HEK293 (cell line): Measurements from ENCODE around the gene CAND2.

Source experiments
- CTCF ChIA-PET: fragments of 350-600 bp; formaldehyde crosslinking; extraction: SDS; loops from one replicate; lab custom pipeline; 2021; ENCODE audit warnings: antibody characterized with exemption; lab: Yijun Ruan, JAX
- POLR2A ChIA-PET: fragments of 300-600 bp; formaldehyde crosslinking; extraction: SDS; loops from one replicate; lab custom pipeline; 2020; ENCODE audit warnings: antibody characterized with exemption, inconsistent platforms; lab: Yijun Ruan, JAX
- H3K27ac ChIP-seq: fragments of 200-500 bp; sonication (Bioruptor generic); 2 replicates; pipeline ENCODE4 v1.5.1; 2014; ENCODE audit warnings: low read depth, low read length, control low read depth, inconsistent platforms; ENCODE audit errors: extremely low read depth
- H3K36me3 ChIP-seq, 2 experiments: fragments of 200-500 bp in 1 of 2; sonication (Bioruptor generic) in 1 of 2; 1 replicate in 1 of 2; 2 replicates in 1 of 2; pipeline ENCODE4 v1.5.1; 2014 to 2017; ENCODE audit warnings: inconsistent platforms in 2 of 2, low read length in 2 of 2; ENCODE audit not compliant: control insufficient read depth in 2 of 2, insufficient read depth in 1 of 2
- H3K4me1 ChIP-seq: fragments of 200-500 bp; sonication (Bioruptor generic); 2 replicates; pipeline ENCODE4 v1.5.1; 2014; ENCODE audit warnings: mild to moderate bottlenecking, low read length, inconsistent platforms; ENCODE audit not compliant: control insufficient read depth, insufficient read depth
- H3K4me3 ChIP-seq: 2 replicates; pipeline ENCODE4 v1.5.1; 2011; ENCODE audit warnings: low read depth, mild to moderate bottlenecking, control low read depth, low read length, moderate library complexity
- H3K9me3 ChIP-seq: fragments of 200-500 bp; sonication (Bioruptor generic); 2 replicates; pipeline ENCODE4 v1.5.1; 2014; ENCODE audit warnings: low read depth, low read length, inconsistent platforms; ENCODE audit not compliant: control insufficient read depth, insufficient read depth
- AEBP2 ChIP-seq: fragments of 450-650 bp; formaldehyde crosslinking; IDR thresholded peaks from 2 replicates; pipeline ENCODE4 v1.5.1; 2016; ENCODE audit warnings: missing biosample characterization, missing genetic modification characterization, borderline replicate concordance
- GFI1B ChIP-seq: fragments of 450-650 bp; formaldehyde crosslinking; IDR thresholded peaks from 2 replicates; pipeline ENCODE4 v1.5.1; 2016; ENCODE audit warnings: missing biosample characterization, missing genetic modification characterization
- IKZF3 ChIP-seq: fragments of 450-650 bp; IDR thresholded peaks from 2 replicates; pipeline ENCODE4 v1.5.0; 2018; ENCODE audit warnings: missing biosample characterization, mild to moderate bottlenecking, missing genetic modification characterization, moderate library complexity
- INSM2 ChIP-seq: fragments of 450-650 bp; formaldehyde crosslinking; IDR thresholded peaks from 2 replicates; pipeline ENCODE4 v1.5.1; 2016; ENCODE audit warnings: missing biosample characterization, missing genetic modification characterization
- KLF1 ChIP-seq: fragments of 450-650 bp; formaldehyde crosslinking; IDR thresholded peaks from 2 replicates; pipeline ENCODE4 v1.5.1; 2016; ENCODE audit warnings: missing biosample characterization, missing genetic modification characterization
- KLF9 ChIP-seq: fragments of 450-650 bp; formaldehyde crosslinking; IDR thresholded peaks from 2 replicates; pipeline ENCODE4 v1.5.1; 2016; ENCODE audit warnings: missing biosample characterization, missing genetic modification characterization, low read depth
- REPIN1 ChIP-seq: fragments of 450-650 bp; formaldehyde crosslinking; IDR thresholded peaks from 2 replicates; pipeline ENCODE4 v1.5.1; 2017; ENCODE audit warnings: missing biosample characterization, missing genetic modification characterization, low read depth
- ZBTB26 ChIP-seq: fragments of 450-650 bp; formaldehyde crosslinking; optimal IDR thresholded peaks from 2 replicates; pipeline ENCODE3; 2016; ENCODE audit warnings: missing biosample characterization, mild to moderate bottlenecking, missing genetic modification characterization
- ZBTB44 ChIP-seq: fragments of 450-650 bp; IDR thresholded peaks from 2 replicates; pipeline ENCODE4 v1.5.1; 2018; ENCODE audit warnings: missing biosample characterization, mild to moderate bottlenecking, missing genetic modification characterization
- ZFP37 ChIP-seq: fragments of 450-650 bp; formaldehyde crosslinking; IDR thresholded peaks from 2 replicates; pipeline ENCODE4 v1.5.1; 2016; ENCODE audit warnings: missing biosample characterization, missing genetic modification characterization
- ZNF140 ChIP-seq: fragments of 450-650 bp; formaldehyde crosslinking; IDR thresholded peaks from 2 replicates; pipeline ENCODE4 v1.5.1; 2016; ENCODE audit warnings: missing biosample characterization, missing genetic modification characterization
- ZNF155 ChIP-seq: fragments of 450-650 bp; formaldehyde crosslinking; IDR thresholded peaks from 2 replicates; pipeline ENCODE4 v1.5.1; 2016; ENCODE audit warnings: missing biosample characterization, missing genetic modification characterization
- ZNF324 ChIP-seq: fragments of 450-650 bp; formaldehyde crosslinking; IDR thresholded peaks from 2 replicates; pipeline ENCODE4 v1.5.1; 2016; ENCODE audit warnings: missing biosample characterization, missing genetic modification characterization
- ZNF404 ChIP-seq: fragments of 450-650 bp; formaldehyde crosslinking; IDR thresholded peaks from 2 replicates; pipeline ENCODE4 v1.5.1; 2017; ENCODE audit warnings: missing biosample characterization, missing genetic modification characterization
- ZNF488 ChIP-seq: fragments of 450-650 bp; formaldehyde crosslinking; IDR thresholded peaks from 2 replicates; pipeline ENCODE4 v1.5.1; 2016; ENCODE audit warnings: missing biosample characterization, missing genetic modification characterization
- ZNF518A ChIP-seq: fragments of 450-650 bp; formaldehyde crosslinking; conservative IDR thresholded peaks from 2 replicates; pipeline ENCODE4 v1.5.1; 2016; ENCODE audit warnings: low read depth, missing biosample characterization, missing genetic modification characterization
- ZNF549 ChIP-seq: fragments of 450-650 bp; IDR thresholded peaks from 2 replicates; pipeline ENCODE4 v1.5.1; 2018; ENCODE audit warnings: missing biosample characterization, missing genetic modification characterization, mild to moderate bottlenecking, inconsistent platforms, moderate library complexity
- ZNF580 ChIP-seq: fragments of 450-650 bp; formaldehyde crosslinking; IDR thresholded peaks from 2 replicates; pipeline ENCODE4 v1.5.1; 2016; ENCODE audit warnings: missing biosample characterization, missing genetic modification characterization
- ZNF785 ChIP-seq: fragments of 450-650 bp; formaldehyde crosslinking; IDR thresholded peaks from 2 replicates; pipeline ENCODE4 v1.5.1; 2016; ENCODE audit warnings: missing biosample characterization, missing genetic modification characterization
- ZXDB ChIP-seq: fragments of 450-650 bp; formaldehyde crosslinking; IDR thresholded peaks from 2 replicates; pipeline ENCODE4 v1.5.1; 2016; ENCODE audit warnings: missing biosample characterization, missing genetic modification characterization

The CAND2 gene

GRCh38 chr3:12840591-12841148 lies 44.2 kb downstream of the CAND2 start:
- peak overlapping the region; percentile 98 for H3K27ac ChIP-seq
- CTCF ChIA-PET: interaction anchor here (0.6 to 3.8 kb wide), 9 partner anchors 7 to 485 kb away, joined by 3 to 19 read pairs (median 6); no protein-coding TSS in a partner anchor
- peaks cover 15 to 54% of the 10 kb centered on the region in 2 experiments for H3K36me3 ChIP-seq

GRCh38 chr3:12841149-12841969 lies 44.9 kb downstream of the CAND2 start, which contains the start of gene RPL32:
Gene RPL32 (minus strand): TSS chr3:12841565. CDS start chr3:12840237, 1,328 bp downstream.
- Histone ChIP-seq H3K36me3 (peaks cover 11 to 47% of the 10 kb centered on the region in 2 experiments), H3K9me3 (no peaks in the 10 kb centered on the region), H3K4me3 (peak within 1 kb of the TSS; percentile 93), H3K4me1 (no peaks in the 10 kb centered on the region), H3K27ac (peak within 1 kb of the TSS; percentile 98)
- ChIA-PET CTCF (interaction anchor here (0.6 to 3.8 kb wide), 22 partner anchors 8 to 485 kb away, joined by 3 to 19 read pairs (median 5); no protein-coding TSS in a partner anchor), POLR2A (interaction anchor here (0.6 to 2.2 kb wide), 7 partner anchors 9 to 307 kb away, joined by 3 to 22 read pairs (median 4); partner anchors contain the start of gene CAND2)
- peak; percentile 48; the same call in 1 of the 2 replicates for TF ChIP-seq INSM2 (tag by site-specific recombination)
- 0 out of 2 replicates have a peak, but pooled peaks have one; percentile 43 for TF ChIP-seq REPIN1 (tag by site-specific recombination)
- peak; percentile 66 for TF ChIP-seq ZNF324 (tag by site-specific recombination)
- no peak for TF ChIP-seq ZNF488 (tag by site-specific recombination)
- TF ChIP-seq AEBP2 (tag by site-specific recombination): no peak
- TF ChIP-seq ZNF140 (tag by site-specific recombination): no peak
- TF ChIP-seq ZBTB26: peak; percentile 50
- no peak; the same call in 1 of the 2 replicates for TF ChIP-seq IKZF3 (tag by site-specific recombination)
- TF ChIP-seq ZNF518A (tag by site-specific recombination): peak; percentile 99
- TF ChIP-seq GFI1B (tag by site-specific recombination): 0 out of 2 replicates have a peak, but pooled peaks have one; percentile 23
- TF ChIP-seq ZXDB (tag by site-specific recombination): peak; percentile 94
- TF ChIP-seq ZNF404: no peak
- peak; percentile 85 for TF ChIP-seq ZFP37 (tag by site-specific recombination)
- TF ChIP-seq ZNF580: peak; percentile 75
- TF ChIP-seq ZBTB44 (tag by site-specific recombination): peak; percentile 37; the same call in 1 of the 2 replicates
- no peak for TF ChIP-seq ZNF155 (tag by site-specific recombination)

More at GRCh38 chr3:12840591-12841148, 44.2 kb downstream of the CAND2 start:
- Histone ChIP-seq H3K9me3 (no peaks in the 10 kb centered on the region), H3K4me3 (peak overlapping the region; percentile 93), H3K4me1 (no peaks in the 10 kb centered on the region)
- POLR2A ChIA-PET: interaction anchor here (1.3 to 2.2 kb wide), 4 partner anchors 8 to 127 kb away, joined by 3 to 22 read pairs (median 10); partner anchors contain the start of gene CAND2
- TF ChIP-seq KLF9 (tag by site-specific recombination): 0 out of 2 replicates have a peak, but pooled peaks have one; percentile 1
- no peak for TF ChIP-seq GFI1B (tag by site-specific recombination)
- TF ChIP-seq ZNF549 (tag by site-specific recombination): no peak
- 0 out of 2 replicates have a peak, but pooled peaks have one; percentile 18 for TF ChIP-seq KLF1 (tag by site-specific recombination)
- 0 out of 2 replicates have a peak, but pooled peaks have one; percentile 14 for TF ChIP-seq ZNF785
